Pons (tissue), 1 donor: ENCODE measurements around the gene FRAT2.
"Not testable (repeated sequence)": the region's sequence is repeated elsewhere in the genome, so short reads cannot be mapped to it uniquely, and the experiment has no call there.

Experiments
- DNase-seq: peaks from one replicate; pipeline ENCODE4 v3.0.0-alpha.2; 2016; ENCODE audit warnings: low spot score

The FRAT2 gene

GRCh38 chr10:97291357-97292096 is 43.0 kb downstream of the FRAT2 start:
- DNase-seq: no peak

- DNase-seq: not testable (repeated sequence)
Measured at GRCh38 chr10:97290576-97291356, 43.8 kb downstream of the FRAT2 start.

- DNase-seq: not testable (repeated sequence)
Measured at GRCh38 chr10:97290076-97290475, 44.5 kb downstream of the FRAT2 start.
